HK-2 (cell line): ENCODE measurements around the gene NOL3.
A peak's percentile ranks its signal among the peaks of the same experiment; 100 is the strongest.

Source experiments
- DNase-seq: peaks from one replicate; pipeline ENCODE4 v3.0.0-alpha.2; 2018; ENCODE audit not compliant: unreplicated experiment

NOL3 gene

GRCh38 chr16:67155295-67156142 is 14.8 kb upstream of the NOL3 start:
- DNase-seq: peak; percentile 75

GRCh38 chr16:67156143-67156844 is 14.0 kb upstream of the NOL3 start:
- DNase-seq: no peak

- DNase-seq: no peak
Observed at GRCh38 chr16:67157106-67157748, 13.1 kb upstream of the NOL3 start.

- DNase-seq: no peak
Observed at GRCh38 chr16:67157892-67158635, 12.3 kb upstream of the NOL3 start.

- DNase-seq: no peak
Observed at GRCh38 chr16:67158637-67159600, 11.4 kb upstream of the NOL3 start.

GRCh38 chr16:67161595-67162058 is 8.7 kb upstream of the NOL3 start:
- no peak for DNase-seq

- no peak for DNase-seq
Observed at GRCh38 chr16:67162506-67163163, 7.7 kb upstream of the NOL3 start.

- no peak for DNase-seq
Observed at GRCh38 chr16:67163164-67163998, 7.0 kb upstream of the NOL3 start.

- DNase-seq: no peak
Observed at GRCh38 chr16:67163999-67164558, 6.3 kb upstream of the NOL3 start.

- peak; percentile 66 for DNase-seq
Observed at GRCh38 chr16:67164599-67165061, 5.7 kb upstream of the NOL3 start, which contains the start of gene HSF4. Gene HSF4 (plus strand): TSS chr16:67164745. CDS start chr16:67164812, 67 bp downstream.

GRCh38 chr16:67165121-67166078 is 4.9 kb upstream of the NOL3 start:
- DNase-seq: no peak

- no peak for DNase-seq
Observed at GRCh38 chr16:67166110-67166547, 4.2 kb upstream of the NOL3 start.

GRCh38 chr16:67166598-67167168 is 3.7 kb upstream of the NOL3 start:
- no peak for DNase-seq

- DNase-seq: no peak
Observed at GRCh38 chr16:67167588-67167987, 2.8 kb upstream of the NOL3 start.

GRCh38 chr16:67169011-67169451 is 1.3 kb upstream of the NOL3 start:
- DNase-seq: no peak

- no peak for DNase-seq
Observed at GRCh38 chr16:67169642-67170167, 633 bp upstream of the NOL3 start.
